Endometrial microvascular endothelial cells (primary cell): ENCODE results near the gene CYBB. TPM values are rescaled to one million over a fixed set of nuclear protein-coding genes. Genes with fewer than 3 reads are reported as not detected.
"Not testable (repeated sequence)": the region's sequence is repeated elsewhere in the genome, so short reads cannot be mapped to it uniquely, and the experiment has no call there.

Experiments
- in situ Hi-C: cut with HindIII; loops from 2 replicates; pipeline ENCODE4 v1.10.0; 2017; ENCODE audit warnings: low sequenced_read_pairs, low pct_unique_long_range_greater_than_20kb; ENCODE audit errors: inconsistent ontology term
- total RNA-seq: library from RNA; depleted of rRNA; stranded (reverse); fragments of >200 nt; gene quantifications from one replicate; pipeline ENCODE4 v1.2.3, GENCODE V29; 2015; ENCODE audit errors: inconsistent ontology term

The CYBB gene
- not detected for total RNA-seq

- in situ Hi-C loops = no loop called here
These were observed at the start of gene CYBB for GRCh38 chrX:37779857-37780256. CYBB (plus strand) TSS chrX:37780059; CDS start chrX:37780078, 19 bp downstream.

- in situ Hi-C loops = no loop called here
These were observed 34.5 kb upstream of the CYBB start for GRCh38 chrX:37745354-37745753.

GRCh38 chrX:37745835-37746217 is 34.0 kb upstream of the CYBB start:
- in situ Hi-C loops = no loop called here

- in situ Hi-C loops = no loop called here
These were observed 33.5 kb upstream of the CYBB start for GRCh38 chrX:37746218-37746941.

- in situ Hi-C loops = no loop called here
These were observed 32.9 kb upstream of the CYBB start for GRCh38 chrX:37746951-37747350.

GRCh38 chrX:37752281-37752680 is 27.6 kb upstream of the CYBB start:
- in situ Hi-C loops = no loop called here

GRCh38 chrX:37752936-37753335 is 26.9 kb upstream of the CYBB start:
- in situ Hi-C loops = no loop called here

- in situ Hi-C loops = no loop called here
These were observed 26.5 kb upstream of the CYBB start for GRCh38 chrX:37753384-37753783.

GRCh38 chrX:37754516-37754915 is 25.3 kb upstream of the CYBB start:
- in situ Hi-C loops = no loop called here

GRCh38 chrX:37755025-37755424 is 24.8 kb upstream of the CYBB start:
- in situ Hi-C loops = no loop called here

- in situ Hi-C loops = no loop called here
These were observed 22.8 kb upstream of the CYBB start for GRCh38 chrX:37757082-37757481.

- in situ Hi-C loops = no loop called here
These were observed 20.5 kb upstream of the CYBB start for GRCh38 chrX:37759351-37759750.

GRCh38 chrX:37759878-37760418 is 19.9 kb upstream of the CYBB start:
- in situ Hi-C loops = no loop called here

GRCh38 chrX:37763400-37763799 is 16.5 kb upstream of the CYBB start:
- in situ Hi-C loops = no loop called here

GRCh38 chrX:37765507-37765906 is 14.4 kb upstream of the CYBB start:
- in situ Hi-C loops = no loop called here

- in situ Hi-C loops = no loop called here
These were observed 12.4 kb upstream of the CYBB start for GRCh38 chrX:37767430-37767829.

GRCh38 chrX:37768866-37769265 is 11.0 kb upstream of the CYBB start:
- in situ Hi-C loops = not testable (repeated sequence)

- in situ Hi-C loops = no loop called here
These were observed 3.4 kb upstream of the CYBB start for GRCh38 chrX:37776283-37776986.

- in situ Hi-C loops = no loop called here
These were observed 2.9 kb upstream of the CYBB start for GRCh38 chrX:37776987-37777325.

GRCh38 chrX:37781081-37781480 is 1.2 kb downstream of the CYBB start:
- in situ Hi-C loops = no loop called here
